SK-N-MC (cell line): ENCODE results near the gene ZNF585A.

ENCODE experiments used
- EZH2 ChIP-seq: fragments of 200-600 bp; sonication (generic); IDR thresholded peaks from one replicate; pipeline ENCODE4 v1.6.1; 2017; ENCODE audit warnings: antibody characterized with exemption
- POLR2AphosphoS5 ChIP-seq: IDR thresholded peaks from 2 replicates; pipeline ENCODE4 v1.6.1; 2012; ENCODE audit warnings: mild to moderate bottlenecking, low read depth, low read length, borderline replicate concordance

- TF ChIP-seq EZH2 (no peak), POLR2AphosphoS5 (peak; percentile 69; the same call in 1 of the 2 replicates)
Observed at GRCh38 chr19:37172368-37173366, at the start of gene ZNF585A.
